HG02798 (cell line): ENCODE data around the gene DDX1.

ENCODE experiments used
- ATAC-seq: cut with Tn5 transposase; IDR thresholded peaks from one replicate; pipeline ENCODE4 v1.9.1; 2021; ENCODE audit warnings: mild to moderate bottlenecking; ENCODE audit not compliant: unreplicated experiment, poor library complexity

The DDX1 gene

GRCh38 chr2:15561574-15562344 is 29.9 kb upstream of the DDX1 start:
- ATAC-seq: peak; percentile 38

- no peak for ATAC-seq
These were observed 29.2 kb upstream of the DDX1 start for GRCh38 chr2:15562354-15563031.

GRCh38 chr2:15563227-15564100 is 28.2 kb upstream of the DDX1 start:
- ATAC-seq: no peak

DNA sequence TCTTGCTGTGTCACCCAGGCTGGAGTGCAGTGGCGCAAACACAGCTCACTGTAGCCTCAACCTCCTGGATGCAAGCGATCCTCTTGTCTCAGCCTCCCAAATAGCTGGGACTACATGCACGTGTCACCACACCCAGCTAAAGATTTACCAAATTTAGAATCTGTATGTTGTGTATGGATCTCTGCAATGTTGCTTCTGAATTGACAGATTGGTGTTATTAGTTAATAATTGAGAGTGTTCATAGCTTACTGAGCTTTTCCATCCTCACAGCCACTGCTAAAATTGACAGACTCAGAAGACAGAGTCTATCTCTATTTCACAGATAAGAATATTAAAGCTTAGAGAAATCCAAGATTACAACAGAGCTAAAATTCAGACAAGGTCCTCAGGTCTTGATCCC is 26.3 kb upstream of the DDX1 start:
- no peak for ATAC-seq

GRCh38 chr2:15565994-15566671 is 25.5 kb upstream of the DDX1 start:
- no peak for ATAC-seq

DNA sequence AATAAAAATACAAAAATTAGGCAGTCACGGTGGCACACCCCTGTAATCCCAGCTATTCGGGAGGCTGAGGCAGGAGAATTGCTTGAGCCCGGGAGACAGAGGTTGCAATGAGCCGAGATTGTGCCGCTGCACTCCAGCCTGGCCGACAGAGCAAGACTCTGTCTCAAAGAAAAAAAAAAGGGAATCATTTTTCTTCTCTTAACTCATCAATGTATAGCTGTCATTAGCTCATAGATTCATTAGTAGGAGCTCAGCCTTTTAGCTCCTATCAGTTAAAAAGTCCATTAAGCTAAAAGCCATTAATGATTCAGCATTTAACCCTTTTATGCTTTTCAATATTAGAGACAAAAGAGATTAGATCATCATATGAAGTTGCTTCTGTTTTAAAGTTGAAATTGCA is 24.8 kb upstream of the DDX1 start:
- ATAC-seq: no peak

DNA sequence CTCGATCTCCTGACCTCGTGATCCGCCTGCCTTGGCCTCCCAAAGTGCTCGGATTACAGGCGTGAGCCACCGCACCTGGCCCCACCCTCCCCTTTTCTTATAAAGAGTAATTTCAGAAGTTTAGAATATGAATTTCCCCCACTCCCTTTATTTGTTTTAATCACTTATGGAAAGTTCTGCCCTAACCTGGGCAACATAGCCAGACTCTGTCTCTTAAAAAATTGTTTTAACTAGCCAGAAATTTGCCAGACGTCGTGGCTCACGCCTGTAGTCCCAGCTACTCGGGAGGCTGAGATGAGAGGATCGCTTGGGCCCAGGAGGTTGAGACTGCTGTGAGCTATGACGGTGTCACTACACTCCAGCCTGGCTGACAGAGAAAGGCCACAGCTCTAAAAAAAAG is 22.8 kb upstream of the DDX1 start:
- ATAC-seq: no peak

DNA sequence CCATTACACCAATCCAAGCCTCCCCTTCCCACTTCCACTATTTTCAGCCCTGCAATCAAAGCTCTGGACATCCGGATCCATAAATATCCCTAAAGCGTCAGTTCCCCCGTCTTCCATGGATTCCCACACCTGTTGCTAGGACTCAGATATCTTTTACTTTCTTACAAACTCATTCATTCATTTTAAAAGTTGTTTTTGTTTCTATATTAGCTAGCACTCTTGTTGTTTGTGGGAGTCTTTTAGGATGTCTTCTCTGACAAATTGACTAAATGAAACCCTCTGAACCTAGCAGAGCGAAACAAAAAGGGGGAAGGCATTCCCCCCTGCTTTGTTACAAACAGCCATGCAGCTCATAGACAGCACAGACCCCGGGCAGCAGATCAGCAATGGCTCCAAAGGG is 21.6 kb upstream of the DDX1 start:
- no peak for ATAC-seq

DNA sequence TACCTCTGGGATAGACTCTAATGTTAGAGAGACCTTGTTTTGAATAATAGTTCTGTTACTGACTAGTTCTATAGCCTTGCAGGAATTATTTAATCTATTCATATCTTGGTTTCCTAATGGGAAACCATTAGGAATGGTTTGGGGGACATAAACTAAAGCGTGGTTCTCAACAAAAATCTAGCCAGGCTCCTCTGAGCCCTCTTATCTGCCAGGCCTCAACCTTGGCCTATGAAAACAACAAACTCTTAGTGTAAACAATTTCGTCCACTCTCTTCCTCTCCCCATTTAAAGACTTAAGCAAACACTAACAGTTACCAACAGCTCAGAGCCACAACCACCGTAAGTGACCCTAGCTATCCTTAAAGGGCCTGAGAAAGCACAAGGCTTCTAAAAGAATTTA is 19.9 kb upstream of the DDX1 start:
- no peak for ATAC-seq

DNA sequence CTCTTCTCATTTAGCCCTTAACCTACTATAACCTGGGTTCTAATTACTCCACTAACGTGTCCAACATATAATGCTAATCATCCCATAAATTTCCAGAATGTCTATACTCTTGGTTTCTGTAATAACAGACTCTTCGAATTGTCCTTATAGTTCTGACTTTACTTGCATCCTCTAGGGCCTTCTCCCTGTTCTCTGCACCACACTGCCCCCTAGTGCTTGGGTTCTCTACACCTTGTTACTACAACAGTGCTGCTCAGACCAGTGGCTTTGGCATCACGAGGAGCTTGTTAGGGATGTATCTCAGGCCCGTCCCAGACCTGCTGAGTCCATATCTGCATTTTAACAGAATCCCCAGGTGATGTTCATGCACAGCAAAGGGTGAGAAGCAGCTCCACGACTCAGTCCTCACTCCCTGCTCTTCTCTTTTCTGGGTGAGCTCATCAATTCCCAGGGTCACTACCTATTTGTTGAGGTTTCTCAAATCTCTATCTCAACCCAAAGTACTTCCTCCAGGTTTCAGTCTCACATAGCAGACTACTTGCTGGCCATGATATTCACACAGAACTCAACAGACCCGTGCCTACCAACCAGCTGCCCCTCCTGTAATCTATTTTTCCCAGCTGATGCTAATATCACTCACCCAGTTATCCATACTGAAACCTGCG is 14.5 kb upstream of the DDX1 start:
- peak; percentile 96 for ATAC-seq

DNA sequence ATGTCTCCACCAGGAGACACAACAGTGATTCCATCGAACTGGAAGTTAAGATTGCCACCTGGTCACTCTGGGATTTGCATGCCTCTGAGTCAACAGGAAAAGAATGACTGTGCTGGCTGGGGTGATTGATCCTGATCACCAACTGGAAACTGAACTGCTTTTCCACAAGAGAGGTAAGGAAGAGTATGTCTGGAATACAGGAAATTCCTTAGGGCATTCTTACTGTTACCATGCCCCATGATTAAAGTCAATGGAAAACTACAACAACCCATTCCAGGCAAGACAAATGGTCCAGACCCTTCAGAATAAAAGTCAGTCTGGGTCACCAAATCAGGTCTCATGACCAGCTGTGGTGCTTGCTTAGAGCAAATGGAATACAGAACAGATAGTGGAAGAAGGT is 12.0 kb upstream of the DDX1 start:
- no peak for ATAC-seq

DNA sequence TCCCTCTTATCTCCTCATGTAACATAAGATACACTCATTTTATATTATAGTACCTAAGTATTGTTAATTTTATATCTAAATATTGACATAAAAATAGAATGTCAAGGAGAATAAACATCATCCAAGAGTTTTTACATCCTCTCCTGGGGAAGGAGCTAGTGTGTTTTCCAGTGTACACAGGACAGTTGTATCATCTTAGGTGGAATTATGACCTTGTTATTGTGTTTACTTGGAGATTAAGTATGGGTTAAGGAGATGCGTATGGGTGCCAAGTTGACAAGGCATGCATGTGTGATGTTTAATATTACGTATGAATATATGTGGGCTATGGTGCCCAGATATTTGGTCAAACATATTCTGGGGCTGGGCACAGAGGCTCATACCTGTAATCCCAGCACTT is 11.2 kb upstream of the DDX1 start:
- ATAC-seq: no peak

DNA sequence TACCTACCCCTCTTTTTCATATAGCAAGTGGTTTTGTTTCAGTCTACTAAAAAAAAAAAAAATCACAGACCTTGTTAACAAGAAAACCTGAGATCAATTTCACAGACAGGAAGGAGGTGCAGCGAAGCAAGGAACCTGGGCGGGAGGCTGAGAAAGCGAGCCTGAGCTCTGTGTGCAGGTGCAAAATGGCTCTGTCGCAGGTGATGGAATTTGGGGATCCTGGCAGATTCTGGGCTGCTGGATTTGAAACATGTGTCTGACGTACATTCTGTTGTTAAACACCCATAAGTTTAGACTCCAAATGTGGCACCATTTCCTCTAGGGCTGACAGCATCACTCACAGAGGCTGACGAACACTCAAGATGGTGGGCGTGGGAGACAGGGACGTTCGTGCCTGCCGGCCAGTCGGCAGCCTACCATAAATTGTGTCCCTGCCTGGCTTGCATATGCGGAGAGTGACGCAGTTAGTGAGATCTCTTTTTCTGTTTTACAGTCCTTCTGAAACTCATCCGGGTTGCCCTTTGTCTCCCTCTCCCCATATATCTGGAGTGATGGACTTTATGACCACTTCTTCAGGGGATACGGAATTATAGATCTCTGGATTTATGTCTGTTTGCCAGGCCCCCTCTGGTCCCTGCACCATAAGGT is 8.8 kb upstream of the DDX1 start:
- ATAC-seq: no peak

GRCh38 chr2:15583826-15584225 is 7.8 kb upstream of the DDX1 start:
- no peak for ATAC-seq

GRCh38 chr2:15584316-15584715 is 7.4 kb upstream of the DDX1 start:
- ATAC-seq: no peak

DNA sequence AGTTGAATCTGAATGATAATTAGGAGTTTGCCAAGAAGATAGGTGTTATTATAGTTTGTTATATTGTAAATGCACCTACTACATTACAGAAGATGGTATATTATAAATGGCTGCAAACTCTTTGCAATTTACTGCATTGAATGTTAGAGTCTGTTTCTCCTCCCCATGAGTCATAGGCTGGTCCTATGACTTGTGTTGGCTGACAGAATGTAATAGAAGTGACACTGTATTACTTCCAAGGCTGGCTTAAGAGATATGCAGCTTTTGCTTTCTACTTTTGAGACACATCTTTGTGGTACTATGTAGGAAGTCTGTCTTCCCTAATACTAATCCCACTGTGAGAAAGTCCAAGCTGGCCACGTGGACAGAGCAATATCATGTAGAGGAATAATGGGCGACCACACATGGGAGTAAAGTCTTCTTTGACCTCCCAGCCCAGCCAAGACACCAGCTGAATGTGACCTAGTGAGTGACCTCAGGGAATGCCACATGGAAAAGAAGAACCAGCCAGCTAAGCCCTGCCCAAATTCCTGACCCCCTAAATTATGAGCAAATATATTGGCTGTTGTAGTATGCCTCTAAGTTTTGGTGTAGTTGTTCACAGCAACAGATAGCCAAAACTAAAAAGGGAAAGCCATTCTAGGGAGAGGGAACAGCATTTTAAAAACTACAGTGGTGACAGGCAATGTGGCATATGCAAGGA is 6.8 kb upstream of the DDX1 start:
- ATAC-seq: no peak

DNA sequence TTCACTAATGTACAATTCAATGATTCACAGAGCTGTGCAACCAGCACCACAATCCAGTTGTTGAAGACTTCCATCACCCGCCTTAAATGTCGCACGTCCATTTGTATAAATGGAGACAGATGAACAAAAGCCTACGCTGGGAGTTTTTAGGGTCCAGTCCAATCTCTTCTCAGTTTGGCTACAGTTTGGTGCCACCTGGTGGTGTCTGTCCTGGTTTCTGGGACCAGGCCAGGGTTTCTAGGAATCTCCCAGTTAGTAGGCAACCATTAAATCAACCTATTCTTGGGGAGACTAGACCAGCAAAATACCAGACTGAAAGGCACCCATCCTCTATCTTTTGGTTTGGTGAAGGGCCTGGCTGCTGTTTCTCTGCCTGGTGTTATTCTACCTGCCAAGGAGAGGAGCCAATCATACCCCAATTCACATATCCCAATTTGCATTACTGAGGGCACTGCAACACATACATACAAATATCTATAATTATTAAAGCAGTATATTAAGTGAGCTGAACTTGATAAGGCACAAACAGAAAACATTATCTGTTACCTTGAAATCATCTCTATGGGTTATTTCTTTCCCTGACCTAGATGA is 3.2 kb upstream of the DDX1 start:
- no peak for ATAC-seq

DNA sequence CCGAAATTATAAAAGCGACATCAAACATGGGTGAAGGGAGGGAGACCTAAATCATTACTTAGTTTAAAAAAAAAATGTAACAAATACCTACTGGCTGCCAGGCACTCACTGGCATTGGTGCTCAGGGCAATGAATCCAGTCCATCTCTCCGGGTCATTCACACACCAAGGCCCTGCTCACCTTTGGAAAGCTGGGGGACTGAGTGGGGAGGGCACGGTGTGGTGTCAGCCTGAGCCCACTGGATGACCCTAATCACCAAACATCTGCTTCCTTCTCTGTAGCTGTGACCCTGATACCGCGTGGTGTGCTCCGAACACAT is 336 bp upstream of the DDX1 start:
- ATAC-seq: no peak

- no peak for ATAC-seq
These were observed 1.6 kb downstream of the DDX1 start for GRCh38 chr2:15593327-15593705.
